A549 (cell line): Measurements from ENCODE around the gene ATXN10. TPM values are rescaled to one million over a fixed set of nuclear protein-coding genes. Genes with fewer than 3 reads are reported as not detected.

Experiments
- ATAC-seq, 2 experiments: fragments of 200-7000 bp in 1 of 2; fragments of >200 bp in 1 of 2; cut with Nextera tagmentation in 1 of 2; cut with Tn5 transposase in 1 of 2; 3 replicates each; pipeline versions ENCODE4 v1.8.0 to v1.9.1; 2018 to 2020; ENCODE audit warnings: mild to moderate bottlenecking in 1 of 2, moderate library complexity in 1 of 2
- CTCF ChIA-PET: fragments of 300-600 bp; sonication (Branson Sonifier 250); formaldehyde crosslinking; extraction: SDS; loops from one replicate; lab custom pipeline; 2021; ENCODE audit warnings: antibody characterized with exemption, inconsistent platforms; lab: Yijun Ruan, JAX
- POLR2A ChIA-PET: fragments of 350-600 bp; formaldehyde crosslinking; extraction: SDS; loops from one replicate; lab custom pipeline; 2021; ENCODE audit warnings: antibody characterized with exemption, inconsistent platforms; lab: Yijun Ruan, JAX
- DNase-seq, 2 experiments: peaks; one replicate each; pipeline versions ENCODE4 v3.0.0 to v3.0.0-alpha.2; 2011 to 2016; ENCODE audit warnings: low read depth in 1 of 2, low spot score in 1 of 2
- FAIRE-seq: peaks from 2 replicates; lab custom pipeline; 2011; peaks lifted over from hg19 to GRCh38; lab: Jason Lieb, UNC
- H3K27ac ChIP-seq, 2 experiments: fragments of >200 bp; sonication (Bioruptor Twin); formaldehyde crosslinking; 3 replicates each; pipeline ENCODE4 v1.5.1; 2016 to 2017
- H3K4me1 ChIP-seq: fragments of >200 bp; sonication (Bioruptor Twin); formaldehyde crosslinking; 3 replicates; pipeline ENCODE4 v1.6.1; 2016
- H3K4me2 ChIP-seq: fragments of >200 bp; sonication (Bioruptor Twin); formaldehyde crosslinking; 3 replicates; pipeline ENCODE4 v1.6.1; 2016
- H3K4me3 ChIP-seq: fragments of >200 bp; sonication (Bioruptor Twin); formaldehyde crosslinking; 3 replicates; pipeline ENCODE4 v1.5.1; 2016
- H3K9me3 ChIP-seq: fragments of >200 bp; sonication (Bioruptor Twin); formaldehyde crosslinking; 3 replicates; pipeline ENCODE4 v1.6.1; 2016
- CTCF ChIP-seq: fragments of >200 bp; sonication (Bioruptor Twin); formaldehyde crosslinking; IDR thresholded peaks from 3 replicates; pipeline ENCODE4 v1.5.1; 2016
- EHMT2 ChIP-seq: fragments of 200-600 bp; sonication (generic); IDR thresholded peaks from 2 replicates; pipeline ENCODE4 v1.6.1; 2016; ENCODE audit warnings: antibody characterized with exemption, low read depth, mild to moderate bottlenecking, moderate library complexity
- HMGXB4 ChIP-seq: fragments of 250-450 bp; sonication (Bioruptor Pico); IDR thresholded peaks from 2 replicates; pipeline ENCODE4 v1.5.0; 2021; ENCODE audit warnings: mild to moderate bottlenecking, moderate library complexity, borderline replicate concordance
- HOXB5 ChIP-seq: fragments of 250-450 bp; sonication (Bioruptor Pico); IDR thresholded peaks from 2 replicates; pipeline ENCODE4 v1.5.0; 2020; ENCODE audit warnings: mild to moderate bottlenecking, moderate library complexity
- JUNB ChIP-seq: fragments of >200 bp; sonication (Bioruptor Twin); formaldehyde crosslinking; IDR thresholded peaks from 2 replicates; pipeline ENCODE4 v1.6.1; 2016
- MAFK ChIP-seq: fragments of 450-650 bp; IDR thresholded peaks from 2 replicates; pipeline ENCODE4 v1.6.1; 2014; ENCODE audit not compliant: partially characterized antibody
- MAX ChIP-seq: IDR thresholded peaks from 2 replicates; pipeline ENCODE4 v1.6.1; 2012
- NPAS2 ChIP-seq: fragments of 250-450 bp; sonication (Bioruptor Pico); IDR thresholded peaks from 2 replicates; pipeline ENCODE4 v1.8.0; 2022; ENCODE audit warnings: mild to moderate bottlenecking, moderate library complexity, borderline replicate concordance
- RARB ChIP-seq: fragments of 250-450 bp; sonication (Bioruptor Pico); IDR thresholded peaks from 2 replicates; pipeline ENCODE4 v1.8.0; 2021; ENCODE audit warnings: mild to moderate bottlenecking, moderate library complexity
- REST ChIP-seq: fragments of 200-600 bp; sonication (generic); IDR thresholded peaks from 2 replicates; pipeline ENCODE4 v1.6.1; 2016; ENCODE audit warnings: antibody characterized with exemption, mild to moderate bottlenecking, moderate library complexity
- ZSCAN20 ChIP-seq: fragments of 250-450 bp; sonication (Bioruptor Pico); IDR thresholded peaks from 2 replicates; pipeline ENCODE4 v1.8.0; 2022; ENCODE audit warnings: mild to moderate bottlenecking, moderate library complexity
- WGBS: methylation state at CpG from one replicate; pipeline ENCODE4 v1.1.6; 2017; ENCODE audit errors: missing lambda C conversion rate; 5-methylcytosine and 5-hydroxymethylcytosine counted together
- polyA plus RNA-seq, 4 experiments: library from polyadenylated mRNA; depleted of rRNA in 3 of 4; stranded (reverse); fragments of >200 nt; fragmentation: RNase III in 1 of 4; extraction: RNeasy Plus Mini Kit Qiagen cat#74134 plus additional on column Dnase treatment in 1 of 4; gene quantifications; 2 replicates in 3 of 4; 3 replicates in 1 of 4; pipeline ENCODE4 v1.2.3, GENCODE V29; 2011 to 2017

The ATXN10 gene
- polyA plus RNA-seq, 2 of the 4 experiments (the other 2 are of a cell fraction) = 126 to 281 TPM

- CTCF ChIA-PET = interaction anchor here (0.6 to 1.4 kb wide), 3 partner anchors 9 to 405 kb away, joined by 3 to 5 read pairs (median 3); no protein-coding TSS in a partner anchor
- POLR2A ChIA-PET = no interaction called here
- WGBS = 81% methylated on average over 3 of the region's 3 CpGs
- Histone ChIP-seq H3K9me3 (peaks cover 8% of the 10 kb centered on the region; the same call in 2 of the 3 replicates), H3K4me1 (no peaks in the 10 kb centered on the region), H3K4me3 (no peak overlapping the region), H3K27ac (no peak overlapping the region), H3K4me2 (no peak overlapping the region)
- TF ChIP-seq RARB (no peak), HOXB5 (CRISPR knock-in tag) (no peak)
- no peak for ATAC-seq
- FAIRE-seq = no peak
- no peak for DNase-seq
Measured at GRCh38 chr22:45872659-45873263, 201.1 kb downstream of the ATXN10 start.

GRCh38 chr22:45876136-45877035, 204.8 kb downstream of the ATXN10 start:
- Histone ChIP-seq H3K27ac (no peak overlapping the region), H3K9me3 (peaks cover 8% of the 10 kb centered on the region; the same call in 2 of the 3 replicates), H3K4me3 (no peak overlapping the region), H3K4me1 (no peaks in the 10 kb centered on the region), H3K4me2 (no peak overlapping the region)
- FAIRE-seq = no peak
- 96% methylated on average over 14 of the region's 26 CpGs for WGBS
- ChIA-PET POLR2A (no interaction called here), CTCF (interaction anchor here (4.0 kb wide), 1 partner anchor 12 kb away, joined by 17 read pairs; no protein-coding TSS in a partner anchor)
- ATAC-seq = no peak
- TF ChIP-seq MAFK (no peak), EHMT2 (no peak), JUNB (no peak), ZSCAN20 (CRISPR knock-in tag) (no peak)
- DNase-seq = no peak

- WGBS = 63% methylated on average over 3 of the region's 3 CpGs
- Histone ChIP-seq H3K9me3 (peaks cover 8% of the 10 kb centered on the region; the same call in 2 of the 3 replicates), H3K27ac (no peak overlapping the region), H3K4me3 (no peak overlapping the region), H3K4me1 (no peaks in the 10 kb centered on the region), H3K4me2 (no peak overlapping the region)
- ChIA-PET CTCF (interaction anchor here (4.0 kb wide), 1 partner anchor 13 kb away, joined by 17 read pairs; no protein-coding TSS in a partner anchor), POLR2A (no interaction called here)
- no peak for FAIRE-seq
- ATAC-seq = no peak
- no peak for DNase-seq
- TF ChIP-seq NPAS2 (CRISPR knock-in tag) (no peak), CTCF (no peak), REST (no peak), HMGXB4 (CRISPR knock-in tag) (no peak), MAX (no peak)
Measured at GRCh38 chr22:45877036-45877380, 205.4 kb downstream of the ATXN10 start.
